ENCODE results near the gene KCNS3.

The KCNS3 gene

GRCh38 chr2:17878281-17879136 is at the start of gene KCNS3:
Gene KCNS3 (plus strand): TSS chr2:17878667. CDS start chr2:17931009, 52,342 bp downstream.
- DNase-seq = no peak

- DNase-seq = no peak
These were observed 48.1 kb upstream of the KCNS3 start for GRCh38 chr2:17830053-17831034.

GRCh38 chr2:17835516-17835915 is 43.0 kb upstream of the KCNS3 start:
- DNase-seq = no peak

- DNase-seq = no peak
These were observed 38.5 kb upstream of the KCNS3 start for GRCh38 chr2:17839959-17840358.

- no peak for DNase-seq
These were observed 35.0 kb upstream of the KCNS3 start for GRCh38 chr2:17843457-17843856.

- DNase-seq = no peak
These were observed 32.7 kb upstream of the KCNS3 start for GRCh38 chr2:17845806-17846205.

- DNase-seq = no peak
These were observed 31.8 kb upstream of the KCNS3 start for GRCh38 chr2:17846676-17847075.

- no peak for DNase-seq
These were observed 31.2 kb upstream of the KCNS3 start for GRCh38 chr2:17847236-17847635.

GRCh38 chr2:17849275-17849674 is 29.2 kb upstream of the KCNS3 start:
- no peak for DNase-seq

GRCh38 chr2:17850151-17850550 is 28.3 kb upstream of the KCNS3 start:
- no peak for DNase-seq

GRCh38 chr2:17851731-17852585 is 26.5 kb upstream of the KCNS3 start:
- DNase-seq = no peak

- no peak for DNase-seq
These were observed 24.7 kb upstream of the KCNS3 start for GRCh38 chr2:17853799-17854198.

GRCh38 chr2:17857021-17857420 is 21.4 kb upstream of the KCNS3 start:
- no peak for DNase-seq

GRCh38 chr2:17858064-17858463 is 20.4 kb upstream of the KCNS3 start:
- DNase-seq = no peak

- DNase-seq = no peak
These were observed 14.9 kb upstream of the KCNS3 start for GRCh38 chr2:17863539-17863938.

GRCh38 chr2:17864676-17865075 is 13.8 kb upstream of the KCNS3 start:
- no peak for DNase-seq

GRCh38 chr2:17867133-17867532 is 11.3 kb upstream of the KCNS3 start:
- DNase-seq = no peak

- no peak for DNase-seq
These were observed 9.3 kb upstream of the KCNS3 start for GRCh38 chr2:17869128-17869527.

- DNase-seq = no peak
These were observed 6.8 kb upstream of the KCNS3 start for GRCh38 chr2:17871639-17872038.

- DNase-seq = no peak
These were observed 5.4 kb upstream of the KCNS3 start for GRCh38 chr2:17873021-17873420.

- DNase-seq = no peak
These were observed 1.9 kb upstream of the KCNS3 start for GRCh38 chr2:17876590-17876989.

GRCh38 chr2:17877811-17878280 is 621 bp upstream of the KCNS3 start:
- DNase-seq = no peak
